Urothelium cell line (cell line): ENCODE results near the gene TDRD9.

Source experiments
- DNase-seq: peaks from one replicate; pipeline ENCODE4 v3.0.0; 2011; ENCODE audit warnings: low spot score, mixed read lengths
- FAIRE-seq: peaks from 2 replicates; lab custom pipeline; 2011; peaks lifted over from hg19 to GRCh38; lab: Jason Lieb, UNC

TDRD9 gene

GRCh38 chr14:104020471-104020870 is 92.2 kb downstream of the TDRD9 start:
- FAIRE-seq (no peak), DNase-seq (no peak)

- FAIRE-seq, result no peak
- DNase-seq, result no peak
These were observed 95.2 kb downstream of the TDRD9 start for GRCh38 chr14:104023325-104024055.

- FAIRE-seq (no peak), DNase-seq (no peak)
These were observed 97.3 kb downstream of the TDRD9 start for GRCh38 chr14:104025534-104025933.

- DNase-seq (no peak), FAIRE-seq (no peak)
These were observed 97.8 kb downstream of the TDRD9 start for GRCh38 chr14:104026024-104026423.

GRCh38 chr14:104030958-104031357 is 102.7 kb downstream of the TDRD9 start:
- DNase-seq, result no peak
- FAIRE-seq, result no peak

GRCh38 chr14:104031384-104031783 is 103.1 kb downstream of the TDRD9 start:
- FAIRE-seq, result no peak
- no peak for DNase-seq

- no peak for FAIRE-seq
- DNase-seq, result no peak
These were observed 106.9 kb downstream of the TDRD9 start for GRCh38 chr14:104034976-104035699.

GRCh38 chr14:104036212-104036611 is 108.0 kb downstream of the TDRD9 start:
- DNase-seq (no peak), FAIRE-seq (no peak)

- DNase-seq, result no peak
- FAIRE-seq, result no peak
These were observed 108.8 kb downstream of the TDRD9 start for GRCh38 chr14:104037074-104037473.

- no peak for FAIRE-seq
These were observed 109.6 kb downstream of the TDRD9 start for GRCh38 chr14:104037903-104038302.

GRCh38 chr14:104039214-104039613 is 111.0 kb downstream of the TDRD9 start:
- DNase-seq, result no peak
- FAIRE-seq, result no peak

More at GRCh38 chr14:104037903-104038302, 109.6 kb downstream of the TDRD9 start:
- no peak for DNase-seq

GRCh38 chr14:104040539-104040938 is 112.3 kb downstream of the TDRD9 start:
- DNase-seq, result no peak
- no peak for FAIRE-seq

GRCh38 chr14:104041430-104042104 is 113.3 kb downstream of the TDRD9 start:
- FAIRE-seq (no peak), DNase-seq (no peak)

GRCh38 chr14:104044016-104044415 is 115.8 kb downstream of the TDRD9 start:
- FAIRE-seq (no peak), DNase-seq (no peak)

GRCh38 chr14:104047761-104048160 is 119.5 kb downstream of the TDRD9 start:
- DNase-seq, result no peak
- no peak for FAIRE-seq

- DNase-seq, result no peak
- no peak for FAIRE-seq
These were observed 120.7 kb downstream of the TDRD9 start for GRCh38 chr14:104048758-104049507.

GRCh38 chr14:104049576-104050240 is 121.5 kb downstream of the TDRD9 start:
- FAIRE-seq (no peak), DNase-seq (no peak)

GRCh38 chr14:104051092-104051813 is 123.0 kb downstream of the TDRD9 start:
- DNase-seq (no peak), FAIRE-seq (no peak)

GRCh38 chr14:104054222-104054905 is 126.1 kb downstream of the TDRD9 start:
- no peak for FAIRE-seq
- no peak for DNase-seq
